Vagina (tissue), 2 donors: ENCODE results near the gene SUPT3H. TPM values are rescaled to one million over a fixed set of nuclear protein-coding genes. Genes with fewer than 3 reads are reported as not detected.

Experiments used
- DNase-seq, 2 donors: peaks; one replicate each; pipeline ENCODE4 v3.0.0-alpha.2; 2017; ENCODE audit errors: extremely low spot score in 2 of 2
- H3K27ac ChIP-seq: fragments of 200-600 bp; sonication (generic); one replicate; pipeline ENCODE4 v1.5.1; 2019
- H3K27me3 ChIP-seq: fragments of 200-600 bp; sonication (generic); one replicate; pipeline ENCODE4 v1.5.1; 2019
- H3K36me3 ChIP-seq, 2 donors: fragments of 200-600 bp; sonication (generic); one replicate each; pipeline ENCODE4 v1.5.1; 2017 to 2019
- H3K4me1 ChIP-seq: fragments of 200-600 bp; sonication (generic); one replicate; pipeline ENCODE4 v1.5.1; 2019
- H3K4me3 ChIP-seq, 2 donors: fragments of 200-600 bp; sonication (generic); 1 replicate in 1 of 2; 2 replicates in 1 of 2; pipeline ENCODE4 v1.5.1; 2016 to 2019
- H3K9me3 ChIP-seq: fragments of 200-600 bp; sonication (generic); one replicate; pipeline ENCODE4 v1.5.1; 2019
- CTCF ChIP-seq, 3 experiments: fragments of 450-650 bp in 2 of 3; fragments of 200-600 bp in 1 of 3; sonication (generic) in 1 of 3; IDR thresholded peaks; one replicate each; pipeline ENCODE4 v1.5.1; 2017 to 2019; ENCODE audit warnings: antibody characterized with exemption in 3 of 3, mild to moderate bottlenecking in 2 of 3, moderate library complexity in 2 of 3
- POLR2A ChIP-seq, 2 donors: fragments of 450-650 bp; IDR thresholded peaks; one replicate each; pipeline ENCODE4 v1.6.1; 2017; ENCODE audit warnings: antibody characterized with exemption in 2 of 2, mild to moderate bottlenecking in 2 of 2, moderate library complexity in 2 of 2
- POLR2AphosphoS5 ChIP-seq, 2 donors: sonication (generic); formaldehyde crosslinking; IDR thresholded peaks; one replicate each; pipeline ENCODE4 v1.9.0; 2017; ENCODE audit warnings: antibody characterized with exemption in 2 of 2, mild to moderate bottlenecking in 2 of 2, low read depth in 1 of 2; ENCODE audit not compliant: insufficient read depth in 1 of 2
- intact Hi-C: fragments of 100-400 bp; cut with DNase I; formaldehyde crosslinking; loops from one replicate; pipeline ENCODE4 v1.15.1; 2023
- total RNA-seq: library from RNA; depleted of rRNA; stranded (reverse); fragments of >200 nt; gene quantifications from one replicate; pipeline ENCODE4 v1.2.3, GENCODE V29; 2016

Gene SUPT3H
- total RNA-seq, 1 donor from 2014 or later, result 4.2 TPM

- TF ChIP-seq CTCF (IDR thresholded peaks at IDR 0.05), result no peak
- no peak for TF ChIP-seq POLR2A (IDR thresholded peaks at IDR 0.05)
- no peak for TF ChIP-seq POLR2AphosphoS5 (IDR thresholded peaks at IDR 0.05; ENCODE audit: insufficient read depth in 1 of 2, low read depth in 1 of 2)
- no peaks in the 10 kb centered on the region for H3K36me3 ChIP-seq
- intact Hi-C loops, result no loop called here
- H3K27me3 ChIP-seq, result no peaks in the 10 kb centered on the region
- no peak overlapping the region for H3K27ac ChIP-seq
- no peak overlapping the region for H3K4me3 ChIP-seq
- no peaks in the 10 kb centered on the region for H3K4me1 ChIP-seq
- H3K9me3 ChIP-seq, result no peaks in the 10 kb centered on the region
- DNase-seq, result no peak
Observed at GRCh38 chr6:44967481-44967880, 410.3 kb downstream of the SUPT3H start.

- Histone ChIP-seq H3K4me1 (no peaks in the 10 kb centered on the region), H3K9me3 (no peaks in the 10 kb centered on the region), H3K27ac (no peak overlapping the region), H3K4me3 (no peak overlapping the region), H3K27me3 (no peaks in the 10 kb centered on the region), H3K36me3 (no peaks in the 10 kb centered on the region)
- intact Hi-C loops, result no loop called here
- no peak for TF ChIP-seq CTCF (IDR thresholded peaks at IDR 0.05)
- TF ChIP-seq POLR2AphosphoS5 (IDR thresholded peaks at IDR 0.05; ENCODE audit: insufficient read depth in 1 of 2, low read depth in 1 of 2), result no peak
- TF ChIP-seq POLR2A (IDR thresholded peaks at IDR 0.05), result no peak
- DNase-seq, result no peak
Observed at GRCh38 chr6:44966449-44967092, 411.2 kb downstream of the SUPT3H start.

GRCh38 chr6:44965708-44966107, 412.0 kb downstream of the SUPT3H start:
- Histone ChIP-seq H3K4me1 (no peaks in the 10 kb centered on the region), H3K27me3 (no peaks in the 10 kb centered on the region), H3K4me3 (no peak overlapping the region), H3K27ac (no peak overlapping the region), H3K9me3 (no peaks in the 10 kb centered on the region), H3K36me3 (no peaks in the 10 kb centered on the region)
- intact Hi-C loops, result no loop called here
- TF ChIP-seq CTCF (IDR thresholded peaks at IDR 0.05), result no peak
- TF ChIP-seq POLR2A (IDR thresholded peaks at IDR 0.05), result no peak
- no peak for TF ChIP-seq POLR2AphosphoS5 (IDR thresholded peaks at IDR 0.05; ENCODE audit: insufficient read depth in 1 of 2, low read depth in 1 of 2)
- no peak for DNase-seq

- H3K36me3 ChIP-seq, result no peaks in the 10 kb centered on the region
- intact Hi-C loops, result no loop called here
- no peaks in the 10 kb centered on the region for H3K9me3 ChIP-seq
- no peak overlapping the region for H3K4me3 ChIP-seq
- H3K27ac ChIP-seq, result no peak overlapping the region
- no peak for DNase-seq
- no peaks in the 10 kb centered on the region for H3K4me1 ChIP-seq
- TF ChIP-seq CTCF (IDR thresholded peaks at IDR 0.05), result no peak
- no peak for TF ChIP-seq POLR2A (IDR thresholded peaks at IDR 0.05)
- no peaks in the 10 kb centered on the region for H3K27me3 ChIP-seq
Observed at GRCh38 chr6:44960898-44961297, 416.8 kb downstream of the SUPT3H start.

GRCh38 chr6:44959651-44960050, 418.1 kb downstream of the SUPT3H start:
- H3K36me3 ChIP-seq, result no peaks in the 10 kb centered on the region
- H3K4me3 ChIP-seq, result no peak overlapping the region
- intact Hi-C loops, result no loop called here
- H3K27me3 ChIP-seq, result no peaks in the 10 kb centered on the region
- H3K4me1 ChIP-seq, result no peaks in the 10 kb centered on the region
- no peak for DNase-seq
- H3K9me3 ChIP-seq, result no peaks in the 10 kb centered on the region
- no peak overlapping the region for H3K27ac ChIP-seq
- TF ChIP-seq CTCF (IDR thresholded peaks at IDR 0.05) (no peak), POLR2AphosphoS5 (IDR thresholded peaks at IDR 0.05; ENCODE audit: insufficient read depth in 1 of 2, low read depth in 1 of 2) (no peak), POLR2A (IDR thresholded peaks at IDR 0.05) (no peak)
